K562 (cell line): ENCODE data around the gene KIF3B. TPM values are rescaled to one million over a fixed set of nuclear protein-coding genes. Genes with fewer than 3 reads are reported as not detected.

Experiments used
- CBFB ChIP-seq: sonication (generic); formaldehyde crosslinking; IDR thresholded peaks from 2 replicates; pipeline ENCODE4 v1.4.0; 2020; ENCODE audit warnings: mild to moderate bottlenecking, missing genetic modification reagents
- CEBPB ChIP-seq: fragments of 450-650 bp; IDR thresholded peaks from 2 replicates; pipeline ENCODE4 v1.6.1; 2016; ENCODE audit warnings: missing genetic modification characterization, missing compliant biosample characterization
- NR2F6 ChIP-seq: fragments of 450-650 bp; formaldehyde crosslinking; IDR thresholded peaks from 2 replicates; pipeline ENCODE4 v1.4.0; 2020; ENCODE audit warnings: mild to moderate bottlenecking
- TSC22D4 ChIP-seq: fragments of 450-650 bp; IDR thresholded peaks from 2 replicates; pipeline ENCODE4 v1.6.1; 2016; ENCODE audit warnings: missing genetic modification characterization, missing biosample characterization, control low read depth
- ZNF324 ChIP-seq: fragments of 250-450 bp; sonication (Bioruptor Pico); IDR thresholded peaks from 2 replicates; pipeline ENCODE4 v1.4.0; 2020; ENCODE audit warnings: mild to moderate bottlenecking
- polyA plus RNA-seq, 8 experiments: library from polyadenylated mRNA; depleted of rRNA in 4 of 8; stranded (reverse) in 5 of 8; unstranded in 3 of 8; fragments of >200 nt; fragmentation: Nextera tagmentation in 2 of 8; fragmentation: Illumina TruSeq in 1 of 8; extraction: Ambion mirVana in 2 of 8; extraction: Trizol in 1 of 8; gene quantifications; 2 replicates each; pipeline versions ENCODE4 v1.2.1 to v1.2.3, GENCODE V29; 2011 to 2014; ENCODE audit warnings: inconsistent platforms in 1 of 8, missing spikeins in 1 of 8
- total RNA-seq, 7 experiments: library from RNA; depleted of rRNA in 6 of 7; stranded (reverse); fragments of >200 nt in 6 of 7; fragmentation: Illumina TruSeq in 2 of 7; extraction: Trizol in 2 of 7; gene quantifications; 2 replicates each; pipeline versions ENCODE4 v1.2.1 to v1.2.3, GENCODE V29; 2011 to 2021; ENCODE audit warnings: low replicate concordance in 1 of 7
- TF ChIP-seq, protein P1 (sequence below): sonication (generic); formaldehyde crosslinking; IDR thresholded peaks from 2 replicates; pipeline ENCODE4 v1.8.0; 2023; ENCODE audit warnings: mild to moderate bottlenecking, missing genetic modification reagents
- TF ChIP-seq, protein P2 (sequence below): sonication (generic); formaldehyde crosslinking; IDR thresholded peaks from 2 replicates; pipeline ENCODE4 v1.8.1; 2023; ENCODE audit warnings: missing genetic modification reagents, mild to moderate bottlenecking, borderline replicate concordance
- TF ChIP-seq, protein P3 (sequence below): fragments of 450-650 bp; formaldehyde crosslinking; IDR thresholded peaks from 2 replicates; pipeline ENCODE4 v1.4.0; 2020; ENCODE audit warnings: mild to moderate bottlenecking, moderate library complexity

KIF3B gene
- total and polyA plus RNA-seq, 9 of the 15 experiments (the other 6 are each of a cell fraction or from before 2014, with no cell fraction given) = 2.9 to 12.3 (median 8.6) TPM

DNA sequence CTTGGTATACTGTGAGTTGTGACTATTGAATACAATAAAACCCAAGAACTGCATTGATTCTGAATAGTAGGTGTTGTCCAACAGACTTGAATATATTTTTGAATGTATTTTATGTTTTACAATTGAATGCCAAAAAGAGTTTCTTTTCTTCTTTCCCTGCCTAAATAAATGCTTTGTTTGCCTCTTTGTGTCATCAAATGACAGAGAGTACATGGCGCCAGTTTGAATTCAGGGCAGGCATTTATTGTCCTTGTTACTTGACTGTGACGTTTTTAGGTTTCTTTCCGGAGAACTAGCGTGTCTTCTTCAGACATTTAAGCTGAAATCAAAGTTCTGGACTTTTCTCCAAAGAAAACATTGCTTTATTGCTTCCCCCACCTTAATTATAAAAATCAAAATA, 16.6 kb downstream of the KIF3B start (continued):
- TF ChIP-seq NR2F6 (CRISPR knock-in tag) (no peak), TSC22D4 (tag) (no peak), CBFB (no peak), CEBPB (tag) (no peak), ZNF324 (CRISPR knock-in tag) (no peak)
- TF ChIP-seq, protein P1, sequence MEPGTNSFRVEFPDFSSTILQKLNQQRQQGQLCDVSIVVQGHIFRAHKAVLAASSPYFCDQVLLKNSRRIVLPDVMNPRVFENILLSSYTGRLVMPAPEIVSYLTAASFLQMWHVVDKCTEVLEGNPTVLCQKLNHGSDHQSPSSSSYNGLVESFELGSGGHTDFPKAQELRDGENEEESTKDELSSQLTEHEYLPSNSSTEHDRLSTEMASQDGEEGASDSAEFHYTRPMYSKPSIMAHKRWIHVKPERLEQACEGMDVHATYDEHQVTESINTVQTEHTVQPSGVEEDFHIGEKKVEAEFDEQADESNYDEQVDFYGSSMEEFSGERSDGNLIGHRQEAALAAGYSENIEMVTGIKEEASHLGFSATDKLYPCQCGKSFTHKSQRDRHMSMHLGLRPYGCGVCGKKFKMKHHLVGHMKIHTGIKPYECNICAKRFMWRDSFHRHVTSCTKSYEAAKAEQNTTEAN (CRISPR knock-in tag) = no peak
- TF ChIP-seq, protein P2, sequence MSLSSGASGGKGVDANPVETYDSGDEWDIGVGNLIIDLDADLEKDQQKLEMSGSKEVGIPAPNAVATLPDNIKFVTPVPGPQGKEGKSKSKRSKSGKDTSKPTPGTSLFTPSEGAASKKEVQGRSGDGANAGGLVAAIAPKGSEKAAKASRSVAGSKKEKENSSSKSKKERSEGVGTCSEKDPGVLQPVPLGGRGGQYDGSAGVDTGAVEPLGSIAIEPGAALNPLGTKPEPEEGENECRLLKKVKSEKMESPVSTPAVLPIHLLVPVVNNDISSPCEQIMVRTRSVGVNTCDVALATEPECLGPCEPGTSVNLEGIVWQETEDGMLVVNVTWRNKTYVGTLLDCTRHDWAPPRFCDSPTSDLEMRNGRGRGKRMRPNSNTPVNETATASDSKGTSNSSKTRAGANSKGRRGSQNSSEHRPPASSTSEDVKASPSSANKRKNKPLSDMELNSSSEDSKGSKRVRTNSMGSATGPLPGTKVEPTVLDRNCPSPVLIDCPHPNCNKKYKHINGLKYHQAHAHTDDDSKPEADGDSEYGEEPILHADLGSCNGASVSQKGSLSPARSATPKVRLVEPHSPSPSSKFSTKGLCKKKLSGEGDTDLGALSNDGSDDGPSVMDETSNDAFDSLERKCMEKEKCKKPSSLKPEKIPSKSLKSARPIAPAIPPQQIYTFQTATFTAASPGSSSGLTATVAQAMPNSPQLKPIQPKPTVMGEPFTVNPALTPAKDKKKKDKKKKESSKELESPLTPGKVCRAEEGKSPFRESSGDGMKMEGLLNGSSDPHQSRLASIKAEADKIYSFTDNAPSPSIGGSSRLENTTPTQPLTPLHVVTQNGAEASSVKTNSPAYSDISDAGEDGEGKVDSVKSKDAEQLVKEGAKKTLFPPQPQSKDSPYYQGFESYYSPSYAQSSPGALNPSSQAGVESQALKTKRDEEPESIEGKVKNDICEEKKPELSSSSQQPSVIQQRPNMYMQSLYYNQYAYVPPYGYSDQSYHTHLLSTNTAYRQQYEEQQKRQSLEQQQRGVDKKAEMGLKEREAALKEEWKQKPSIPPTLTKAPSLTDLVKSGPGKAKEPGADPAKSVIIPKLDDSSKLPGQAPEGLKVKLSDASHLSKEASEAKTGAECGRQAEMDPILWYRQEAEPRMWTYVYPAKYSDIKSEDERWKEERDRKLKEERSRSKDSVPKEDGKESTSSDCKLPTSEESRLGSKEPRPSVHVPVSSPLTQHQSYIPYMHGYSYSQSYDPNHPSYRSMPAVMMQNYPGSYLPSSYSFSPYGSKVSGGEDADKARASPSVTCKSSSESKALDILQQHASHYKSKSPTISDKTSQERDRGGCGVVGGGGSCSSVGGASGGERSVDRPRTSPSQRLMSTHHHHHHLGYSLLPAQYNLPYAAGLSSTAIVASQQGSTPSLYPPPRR (CRISPR knock-in tag) = no peak
- TF ChIP-seq, protein P3, sequence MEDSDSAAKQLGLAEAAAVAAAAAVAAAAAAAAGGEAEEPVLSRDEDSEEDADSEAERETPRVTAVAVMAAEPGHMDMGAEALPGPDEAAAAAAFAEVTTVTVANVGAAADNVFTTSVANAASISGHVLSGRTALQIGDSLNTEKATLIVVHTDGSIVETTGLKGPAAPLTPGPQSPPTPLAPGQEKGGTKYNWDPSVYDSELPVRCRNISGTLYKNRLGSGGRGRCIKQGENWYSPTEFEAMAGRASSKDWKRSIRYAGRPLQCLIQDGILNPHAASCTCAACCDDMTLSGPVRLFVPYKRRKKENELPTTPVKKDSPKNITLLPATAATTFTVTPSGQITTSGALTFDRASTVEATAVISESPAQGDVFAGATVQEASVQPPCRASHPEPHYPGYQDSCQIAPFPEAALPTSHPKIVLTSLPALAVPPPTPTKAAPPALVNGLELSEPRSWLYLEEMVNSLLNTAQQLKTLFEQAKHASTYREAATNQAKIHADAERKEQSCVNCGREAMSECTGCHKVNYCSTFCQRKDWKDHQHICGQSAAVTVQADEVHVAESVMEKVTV (CRISPR knock-in tag) = no peak
